NCI-H128 (cell line): ENCODE measurements around the gene MFSD6.
"Not testable (repeated sequence)": the region's sequence is repeated elsewhere in the genome, so short reads cannot be mapped to it uniquely, and the experiment has no call there.

Source experiments
- DNase-seq: peaks from one replicate; lab custom pipeline; 2025; ENCODE audit not compliant: unreplicated experiment; lab: John Stamatoyannopoulos, UW

Gene MFSD6

GRCh38 chr2:190405070-190405469 lies 3.1 kb upstream of the MFSD6 start:
- DNase-seq, result no peak

DNA sequence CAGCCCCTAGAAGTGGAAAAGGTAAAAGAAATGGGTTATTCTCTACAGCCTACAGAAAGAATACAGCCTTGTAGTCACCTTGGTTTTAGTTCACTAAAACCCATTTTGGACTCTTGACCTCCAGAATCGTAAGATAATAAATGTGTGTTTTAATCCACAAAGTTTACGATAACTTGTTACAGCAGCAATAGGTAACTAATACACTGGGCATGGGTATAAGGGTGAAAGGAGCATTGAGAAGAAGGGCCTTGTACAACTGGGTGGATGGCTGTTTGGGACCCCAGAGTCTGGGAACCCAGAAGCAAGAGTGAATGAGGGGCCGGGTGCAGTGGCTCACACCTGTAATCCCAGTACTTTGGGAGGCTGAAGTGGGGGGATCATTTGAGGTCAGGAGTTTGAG lies 2.2 kb upstream of the MFSD6 start:
- DNase-seq, result no peak

- no peak for DNase-seq
Observed at GRCh38 chr2:190406805-190407204, 1.4 kb upstream of the MFSD6 start.

GRCh38 chr2:190407246-190407661 lies 901 bp upstream of the MFSD6 start:
- DNase-seq, result no peak

GRCh38 chr2:190408538-190409271 lies 550 bp downstream of the MFSD6 start:
- peak; percentile 28 for DNase-seq

- no peak for DNase-seq
Observed at GRCh38 chr2:190409616-190410015, 1.5 kb downstream of the MFSD6 start.

GRCh38 chr2:190410166-190410565 lies 2.0 kb downstream of the MFSD6 start:
- no peak for DNase-seq

DNA sequence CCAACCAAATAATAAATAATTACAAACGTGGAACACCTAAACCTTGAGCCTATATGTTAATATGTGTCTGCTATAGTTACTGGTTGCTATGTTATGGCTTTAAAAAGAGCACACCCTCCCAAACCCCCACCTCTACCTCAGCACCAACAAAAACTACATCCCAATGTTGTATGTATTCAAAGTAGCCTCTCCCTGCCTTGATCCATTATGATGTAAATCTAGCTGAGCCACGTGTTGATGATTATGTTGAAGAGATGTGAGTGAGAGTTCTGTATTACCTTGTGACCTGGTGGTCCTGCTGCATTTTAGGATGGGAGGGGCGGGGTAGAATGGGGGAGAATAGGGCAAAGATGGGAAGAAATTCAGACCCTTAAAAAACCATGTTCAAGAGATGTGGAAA lies 4.8 kb downstream of the MFSD6 start:
- DNase-seq, result no peak

DNA sequence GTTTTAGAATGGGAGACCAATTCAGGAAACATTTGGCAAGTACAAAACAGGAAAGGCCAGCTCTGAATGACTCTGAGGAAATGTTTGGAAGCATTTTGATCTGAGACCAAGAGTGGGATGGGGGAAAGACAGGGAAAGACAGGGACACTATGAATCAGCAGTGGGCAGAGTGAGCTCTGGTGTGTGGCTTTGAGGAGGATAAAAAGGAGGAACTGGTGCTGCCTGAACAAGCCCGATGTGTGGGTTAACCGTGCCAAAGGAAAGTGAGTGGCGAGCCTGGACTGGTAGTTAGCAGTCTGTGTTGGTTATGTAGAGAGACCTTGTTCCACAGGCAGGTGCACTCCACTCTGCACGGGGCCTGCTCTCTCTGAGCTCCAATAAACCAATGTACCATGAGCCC lies 5.3 kb downstream of the MFSD6 start:
- DNase-seq, result no peak

DNA sequence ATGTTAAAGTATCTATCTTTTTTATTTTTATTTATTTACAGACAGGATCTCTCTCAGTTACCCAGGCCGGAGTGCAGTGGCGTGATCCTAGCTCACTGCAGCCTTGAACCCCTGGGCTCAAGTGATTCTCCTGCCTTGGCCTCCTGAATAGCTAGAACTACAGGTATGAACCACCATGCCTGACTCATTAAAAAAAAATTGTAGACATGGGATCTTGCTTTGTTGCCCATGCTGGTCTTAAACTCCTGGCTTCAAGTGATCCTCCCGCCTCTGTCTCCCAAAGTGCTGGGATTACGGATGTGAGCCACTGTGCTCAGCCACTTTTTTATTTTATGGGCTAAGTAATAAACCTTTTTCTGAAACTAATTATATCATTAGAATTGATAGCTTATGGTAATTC lies 7.1 kb downstream of the MFSD6 start:
- DNase-seq, result no peak

DNA sequence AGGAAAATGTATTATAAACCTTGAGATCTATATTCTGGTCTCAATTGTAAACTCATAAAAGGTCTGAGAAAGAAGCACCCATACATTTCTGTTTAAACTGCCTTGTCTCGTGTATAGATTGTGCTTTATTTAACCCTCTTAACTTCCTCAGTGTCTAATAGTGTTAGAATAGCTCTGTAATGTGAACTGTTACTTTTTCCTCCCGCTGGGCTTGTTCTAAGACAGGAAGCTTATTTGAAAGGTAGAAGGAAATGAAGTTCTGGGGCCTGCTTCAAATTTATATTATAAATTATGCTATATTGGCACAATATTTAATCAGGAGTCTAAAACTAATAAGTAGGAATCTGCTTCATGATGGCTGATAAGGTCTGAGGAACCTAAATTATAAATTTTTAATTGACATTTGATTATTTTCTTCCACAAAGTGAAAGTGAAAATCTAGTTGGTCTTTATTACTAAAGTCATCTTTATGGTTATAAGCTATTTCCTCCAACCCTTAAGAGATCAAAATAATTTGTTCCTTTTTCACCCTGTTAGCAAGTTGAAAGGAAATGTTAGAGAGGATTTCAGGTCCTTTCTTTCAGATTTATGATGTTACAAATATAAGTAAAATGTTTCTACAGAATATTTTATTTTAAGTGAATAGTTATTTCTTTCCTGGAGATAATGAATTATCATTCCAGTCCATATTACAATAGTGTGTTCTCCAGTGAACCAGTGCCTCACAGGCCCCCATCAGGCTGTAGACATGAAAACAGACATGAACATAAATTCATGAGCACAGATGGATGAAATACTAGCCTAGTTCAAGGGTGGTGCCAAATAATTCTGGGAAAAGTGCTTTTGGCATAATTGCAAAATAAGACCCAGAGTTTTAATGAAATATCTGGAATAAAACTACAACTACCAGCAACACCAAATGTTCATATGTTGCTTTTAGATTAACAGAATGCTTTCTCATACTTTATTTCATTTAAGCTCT lies 7.9 kb downstream of the MFSD6 start:
- no peak for DNase-seq

DNA sequence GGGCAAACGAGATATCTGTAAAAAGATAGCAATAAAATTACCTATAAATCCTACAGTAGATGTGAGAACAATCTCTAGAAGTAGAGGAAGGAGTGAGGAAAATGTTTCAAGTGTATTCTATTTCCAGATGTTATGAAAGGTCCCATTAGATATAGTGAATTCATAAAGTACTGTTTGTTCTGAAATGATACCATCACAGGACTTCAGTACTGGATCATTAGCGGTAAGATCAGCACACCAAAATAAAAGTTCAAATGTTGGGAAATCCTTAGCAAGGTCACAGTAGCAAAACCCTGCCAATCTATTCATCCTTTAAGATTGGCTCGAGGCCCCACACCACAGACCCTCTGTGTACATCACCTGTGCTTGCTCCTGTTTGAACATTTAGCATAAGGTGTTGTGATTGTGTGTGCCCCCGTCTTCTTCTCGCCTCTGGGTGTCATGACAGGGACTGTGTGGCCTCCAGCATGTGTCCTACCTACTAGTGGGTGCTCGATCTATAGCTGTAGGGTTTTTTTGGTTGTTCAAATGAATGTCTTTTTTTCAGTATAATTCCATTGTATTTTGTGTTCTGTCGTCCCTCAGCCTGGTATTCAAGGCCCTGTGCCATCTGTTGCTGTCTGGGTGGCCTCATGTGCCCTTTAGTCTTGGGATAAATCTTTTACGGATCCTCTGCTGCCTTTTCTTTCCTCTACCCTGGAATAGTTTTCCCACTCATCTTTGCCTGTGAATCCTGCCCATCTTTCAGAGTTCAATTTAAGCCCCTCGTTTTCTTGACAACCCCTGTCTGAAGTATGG lies 9.1 kb downstream of the MFSD6 start:
- DNase-seq, result no peak

DNA sequence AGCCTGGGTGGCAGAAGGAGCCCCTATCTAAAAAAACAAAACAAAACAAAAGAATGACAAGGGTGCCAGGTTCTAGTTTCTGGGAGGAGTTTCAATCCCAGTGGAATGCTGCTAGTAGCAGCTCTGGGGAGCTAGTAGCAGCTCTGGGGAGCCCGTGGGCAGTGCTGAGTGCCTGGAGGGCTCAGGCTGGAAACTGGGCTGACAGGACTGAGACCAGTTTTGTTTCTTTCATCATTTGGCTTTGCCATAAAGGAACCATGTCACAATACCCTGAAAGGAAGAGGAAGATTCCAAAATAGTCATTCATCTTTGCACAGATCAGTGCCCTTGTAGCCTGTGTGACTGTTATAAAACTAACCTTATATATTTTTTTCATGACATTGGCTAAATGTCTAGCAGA lies 10.6 kb downstream of the MFSD6 start:
- DNase-seq, result no peak

DNA sequence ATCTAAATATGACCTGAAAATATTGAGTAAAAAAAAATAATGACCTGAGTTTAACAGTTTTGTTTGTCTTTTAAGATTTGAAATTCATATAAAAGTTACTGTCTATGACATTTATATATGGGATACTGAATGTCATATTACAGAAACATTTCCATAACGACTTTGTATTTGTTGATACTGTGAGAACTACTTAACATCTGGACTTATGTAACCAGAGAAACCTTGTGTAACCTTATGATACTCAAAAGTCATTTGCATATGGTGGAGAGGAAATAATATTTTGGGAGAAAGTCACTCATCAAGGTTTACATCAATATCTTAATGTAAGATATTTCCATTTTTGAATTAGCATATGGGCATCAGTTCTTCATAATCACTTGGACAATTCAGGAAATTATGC lies 12.6 kb downstream of the MFSD6 start:
- no peak for DNase-seq

DNA sequence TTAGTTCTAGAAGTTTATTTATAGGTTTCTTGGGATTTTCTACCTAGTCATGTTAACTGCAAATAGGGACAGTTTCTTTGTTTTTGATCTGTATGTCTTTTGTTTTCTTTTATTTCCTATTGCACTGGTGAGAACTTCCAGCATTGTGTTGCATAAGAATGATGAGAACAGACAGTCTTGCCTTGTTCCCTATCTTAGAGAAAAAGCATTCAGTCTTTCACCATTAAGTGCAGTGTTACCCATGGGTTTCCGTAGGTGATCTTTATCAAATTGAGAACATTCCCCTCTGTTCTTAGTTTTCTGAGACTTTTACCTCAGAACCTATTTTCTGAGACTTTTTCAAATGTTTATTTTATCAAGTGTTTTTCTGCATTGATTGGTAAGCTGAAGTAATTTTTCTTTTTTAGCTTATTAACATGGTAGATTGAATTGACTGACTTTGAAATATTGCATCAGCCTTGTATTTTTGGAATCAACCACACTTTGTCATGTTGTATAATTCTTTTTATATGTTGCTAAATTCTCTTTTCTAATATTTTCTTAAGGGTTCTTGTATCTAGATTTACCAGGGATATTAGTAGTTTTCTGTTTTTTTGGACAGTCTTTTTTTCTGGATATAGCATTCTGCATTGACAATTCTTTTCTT lies 17.2 kb downstream of the MFSD6 start:
- no peak for DNase-seq

DNA sequence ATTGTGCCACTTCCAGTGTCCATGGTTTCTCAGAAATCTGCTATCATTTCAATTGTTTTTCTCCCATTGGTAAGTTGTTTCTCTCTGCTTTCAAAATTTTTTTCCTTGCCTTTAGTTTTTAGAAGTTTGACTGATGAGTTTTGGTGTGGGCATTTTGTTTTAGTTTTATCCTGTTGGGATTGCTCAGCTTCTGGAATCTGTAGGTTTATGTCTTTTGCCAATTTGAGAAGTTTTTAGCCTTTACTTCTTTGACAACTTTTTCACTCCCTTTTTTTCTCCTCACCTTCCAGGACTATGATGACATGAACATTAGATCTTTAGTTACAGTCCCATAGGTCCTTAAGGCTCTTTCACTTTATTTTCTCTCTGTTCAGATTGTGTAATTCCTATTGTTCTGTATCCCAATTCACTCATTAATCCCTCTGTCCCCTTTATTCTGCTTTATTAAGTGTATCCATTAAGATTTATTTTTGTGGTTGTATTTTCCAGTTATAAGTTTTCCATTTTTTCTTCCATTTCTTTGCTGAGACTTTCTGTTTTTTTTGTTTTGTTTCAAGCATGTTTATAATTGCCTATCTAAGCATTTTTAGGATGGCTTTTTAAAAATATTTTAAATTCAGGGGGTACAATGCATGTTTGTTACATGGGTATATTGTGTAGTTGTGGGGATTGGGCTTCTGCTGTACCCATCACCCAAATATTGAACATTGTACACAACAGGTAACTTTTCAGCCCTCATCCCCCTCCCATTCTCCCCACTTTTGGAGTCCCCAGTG lies 17.9 kb downstream of the MFSD6 start:
- no peak for DNase-seq

- DNase-seq, result not testable (repeated sequence)
Observed at GRCh38 chr2:190430866-190431265, 22.7 kb downstream of the MFSD6 start.

- DNase-seq, result no peak
Observed at GRCh38 chr2:190431907-190432306, 23.8 kb downstream of the MFSD6 start.

DNA sequence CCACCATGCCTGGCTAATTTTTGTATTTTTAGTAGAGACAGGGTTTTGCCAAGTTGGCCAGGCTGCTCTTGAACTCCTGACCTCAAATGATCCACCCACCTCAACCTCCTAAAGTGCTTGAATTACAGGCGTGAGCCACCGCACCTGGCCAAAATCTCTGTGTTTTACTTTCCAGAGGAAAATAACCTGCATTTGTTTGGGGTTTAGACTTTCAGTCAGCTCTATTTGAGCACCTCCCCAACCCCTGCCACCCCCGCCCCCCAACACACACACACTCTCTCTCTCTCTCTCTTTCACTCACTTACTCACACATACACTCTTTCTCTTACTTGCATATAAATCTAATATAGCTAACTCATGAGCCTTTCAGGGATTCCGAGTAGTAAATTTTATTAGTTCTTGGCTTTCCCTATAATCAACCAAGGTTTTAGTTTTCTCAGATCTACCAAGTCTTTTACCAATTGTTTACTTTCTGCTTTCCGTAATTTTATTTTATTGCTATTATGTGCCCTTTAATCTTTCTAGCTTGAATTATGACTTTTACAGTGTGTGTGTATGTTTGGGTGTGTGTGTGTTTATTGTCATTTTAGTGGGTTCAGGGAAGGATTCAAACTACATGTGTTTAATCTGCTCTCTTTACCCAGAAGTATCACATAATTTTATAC lies 24.5 kb downstream of the MFSD6 start:
- no peak for DNase-seq
